ENCODE measurements around the gene TPCN2.

GRCh38 chr11:69074375-69075140, 25.8 kb downstream of the TPCN2 start:
- TF ChIP-seq YY1 (IDR thresholded peaks at IDR 0.05) (no peak), FOXA2 (IDR thresholded peaks at IDR 0.05) (no peak), RAD21 (IDR thresholded peaks at IDR 0.05) (no peak), HNF4G (IDR thresholded peaks at IDR 0.05) (no peak), REST (IDR thresholded peaks at IDR 0.05) (no peak), SP1 (IDR thresholded peaks at IDR 0.05) (no peak), EGR1 (IDR thresholded peaks at IDR 0.05; ENCODE audit: low read depth in 2 of 2) (no peak), TAF1 (conservative IDR thresholded peaks at IDR 0.05) (no peak)
- TF ChIP-seq, protein P1, sequence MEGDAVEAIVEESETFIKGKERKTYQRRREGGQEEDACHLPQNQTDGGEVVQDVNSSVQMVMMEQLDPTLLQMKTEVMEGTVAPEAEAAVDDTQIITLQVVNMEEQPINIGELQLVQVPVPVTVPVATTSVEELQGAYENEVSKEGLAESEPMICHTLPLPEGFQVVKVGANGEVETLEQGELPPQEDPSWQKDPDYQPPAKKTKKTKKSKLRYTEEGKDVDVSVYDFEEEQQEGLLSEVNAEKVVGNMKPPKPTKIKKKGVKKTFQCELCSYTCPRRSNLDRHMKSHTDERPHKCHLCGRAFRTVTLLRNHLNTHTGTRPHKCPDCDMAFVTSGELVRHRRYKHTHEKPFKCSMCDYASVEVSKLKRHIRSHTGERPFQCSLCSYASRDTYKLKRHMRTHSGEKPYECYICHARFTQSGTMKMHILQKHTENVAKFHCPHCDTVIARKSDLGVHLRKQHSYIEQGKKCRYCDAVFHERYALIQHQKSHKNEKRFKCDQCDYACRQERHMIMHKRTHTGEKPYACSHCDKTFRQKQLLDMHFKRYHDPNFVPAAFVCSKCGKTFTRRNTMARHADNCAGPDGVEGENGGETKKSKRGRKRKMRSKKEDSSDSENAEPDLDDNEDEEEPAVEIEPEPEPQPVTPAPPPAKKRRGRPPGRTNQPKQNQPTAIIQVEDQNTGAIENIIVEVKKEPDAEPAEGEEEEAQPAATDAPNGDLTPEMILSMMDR (IDR thresholded peaks at IDR 0.05; ENCODE audit: low read depth, low read length, missing input control), result no peak
- TF ChIP-seq, protein P2, sequence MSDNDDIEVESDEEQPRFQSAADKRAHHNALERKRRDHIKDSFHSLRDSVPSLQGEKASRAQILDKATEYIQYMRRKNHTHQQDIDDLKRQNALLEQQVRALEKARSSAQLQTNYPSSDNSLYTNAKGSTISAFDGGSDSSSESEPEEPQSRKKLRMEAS (IDR thresholded peaks at IDR 0.05), result no peak
- TF ChIP-seq, protein P3, sequence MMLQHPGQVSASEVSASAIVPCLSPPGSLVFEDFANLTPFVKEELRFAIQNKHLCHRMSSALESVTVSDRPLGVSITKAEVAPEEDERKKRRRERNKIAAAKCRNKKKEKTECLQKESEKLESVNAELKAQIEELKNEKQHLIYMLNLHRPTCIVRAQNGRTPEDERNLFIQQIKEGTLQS (IDR thresholded peaks at IDR 0.05), result no peak
- TF ChIP-seq, protein P4, sequence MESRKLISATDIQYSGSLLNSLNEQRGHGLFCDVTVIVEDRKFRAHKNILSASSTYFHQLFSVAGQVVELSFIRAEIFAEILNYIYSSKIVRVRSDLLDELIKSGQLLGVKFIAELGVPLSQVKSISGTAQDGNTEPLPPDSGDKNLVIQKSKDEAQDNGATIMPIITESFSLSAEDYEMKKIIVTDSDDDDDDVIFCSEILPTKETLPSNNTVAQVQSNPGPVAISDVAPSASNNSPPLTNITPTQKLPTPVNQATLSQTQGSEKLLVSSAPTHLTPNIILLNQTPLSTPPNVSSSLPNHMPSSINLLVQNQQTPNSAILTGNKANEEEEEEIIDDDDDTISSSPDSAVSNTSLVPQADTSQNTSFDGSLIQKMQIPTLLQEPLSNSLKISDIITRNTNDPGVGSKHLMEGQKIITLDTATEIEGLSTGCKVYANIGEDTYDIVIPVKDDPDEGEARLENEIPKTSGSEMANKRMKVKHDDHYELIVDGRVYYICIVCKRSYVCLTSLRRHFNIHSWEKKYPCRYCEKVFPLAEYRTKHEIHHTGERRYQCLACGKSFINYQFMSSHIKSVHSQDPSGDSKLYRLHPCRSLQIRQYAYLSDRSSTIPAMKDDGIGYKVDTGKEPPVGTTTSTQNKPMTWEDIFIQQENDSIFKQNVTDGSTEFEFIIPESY (IDR thresholded peaks at IDR 0.05), result no peak
